ENCODE measurements around the gene LBHD2.
A peak's percentile ranks its signal among the peaks of the same experiment; 100 is the strongest.

- TF ChIP-seq, protein P1, sequence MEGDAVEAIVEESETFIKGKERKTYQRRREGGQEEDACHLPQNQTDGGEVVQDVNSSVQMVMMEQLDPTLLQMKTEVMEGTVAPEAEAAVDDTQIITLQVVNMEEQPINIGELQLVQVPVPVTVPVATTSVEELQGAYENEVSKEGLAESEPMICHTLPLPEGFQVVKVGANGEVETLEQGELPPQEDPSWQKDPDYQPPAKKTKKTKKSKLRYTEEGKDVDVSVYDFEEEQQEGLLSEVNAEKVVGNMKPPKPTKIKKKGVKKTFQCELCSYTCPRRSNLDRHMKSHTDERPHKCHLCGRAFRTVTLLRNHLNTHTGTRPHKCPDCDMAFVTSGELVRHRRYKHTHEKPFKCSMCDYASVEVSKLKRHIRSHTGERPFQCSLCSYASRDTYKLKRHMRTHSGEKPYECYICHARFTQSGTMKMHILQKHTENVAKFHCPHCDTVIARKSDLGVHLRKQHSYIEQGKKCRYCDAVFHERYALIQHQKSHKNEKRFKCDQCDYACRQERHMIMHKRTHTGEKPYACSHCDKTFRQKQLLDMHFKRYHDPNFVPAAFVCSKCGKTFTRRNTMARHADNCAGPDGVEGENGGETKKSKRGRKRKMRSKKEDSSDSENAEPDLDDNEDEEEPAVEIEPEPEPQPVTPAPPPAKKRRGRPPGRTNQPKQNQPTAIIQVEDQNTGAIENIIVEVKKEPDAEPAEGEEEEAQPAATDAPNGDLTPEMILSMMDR (IDR thresholded peaks at IDR 0.05; ENCODE audit: low read depth, low read length), result peak; percentile 32; the same call in 1 of the 2 replicates
- TF ChIP-seq EZH2phosphoT487 (IDR thresholded peaks at IDR 0.05; ENCODE audit: low read depth), result no peak
These were observed 7.8 kb downstream of the LBHD2 start for GRCh38 chr14:103091883-103092222.

All from OCI-LY3 (cell line).